ENCODE data around the gene AZIN2. TPM values are rescaled to one million over a fixed set of nuclear protein-coding genes. Genes with fewer than 3 reads are reported as not detected.

The AZIN2 gene
- total and polyA plus RNA-seq, 9 of the 15 experiments (the other 6 are each of a cell fraction or from before 2014, with no cell fraction given) = 0.06 to 0.91 (median 0.42) TPM; not detected in 2

DNA sequence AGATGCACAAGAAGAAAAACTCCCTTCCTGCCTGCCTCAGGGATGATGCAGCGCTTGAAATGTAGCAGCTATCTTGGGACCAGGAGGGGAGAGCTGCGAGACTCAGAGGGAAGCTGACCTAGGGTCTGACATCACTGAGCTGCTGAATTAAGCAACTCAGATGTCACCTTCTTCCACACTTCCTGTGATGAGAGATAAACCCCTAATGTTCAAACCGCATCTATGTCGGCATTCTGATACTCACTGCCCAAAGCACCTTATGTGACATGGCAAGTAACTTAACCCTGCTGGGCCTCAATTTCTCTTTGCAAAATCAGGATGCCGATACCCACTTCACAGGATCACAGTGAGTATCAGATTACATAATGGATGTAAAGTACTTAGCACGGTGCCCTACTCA lies 35.1 kb upstream of the AZIN2 start (continued):
- TF ChIP-seq, protein P1, sequence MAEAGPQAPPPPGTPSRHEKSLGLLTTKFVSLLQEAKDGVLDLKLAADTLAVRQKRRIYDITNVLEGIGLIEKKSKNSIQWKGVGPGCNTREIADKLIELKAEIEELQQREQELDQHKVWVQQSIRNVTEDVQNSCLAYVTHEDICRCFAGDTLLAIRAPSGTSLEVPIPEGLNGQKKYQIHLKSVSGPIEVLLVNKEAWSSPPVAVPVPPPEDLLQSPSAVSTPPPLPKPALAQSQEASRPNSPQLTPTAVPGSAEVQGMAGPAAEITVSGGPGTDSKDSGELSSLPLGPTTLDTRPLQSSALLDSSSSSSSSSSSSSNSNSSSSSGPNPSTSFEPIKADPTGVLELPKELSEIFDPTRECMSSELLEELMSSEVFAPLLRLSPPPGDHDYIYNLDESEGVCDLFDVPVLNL (CRISPR knock-in tag; IDR thresholded peaks at IDR 0.05; ENCODE audit: low read depth) = no peak
- TF ChIP-seq TAL1 (IDR thresholded peaks at IDR 0.05) (peak; percentile 24; the same call in 1 of the 2 replicates), ZKSCAN8 (CRISPR knock-in tag; IDR thresholded peaks at IDR 0.05) (peak; percentile 54; the same call in 1 of the 2 replicates), GATAD2A (IDR thresholded peaks at IDR 0.05) (no peak), TEAD4 (IDR thresholded peaks at IDR 0.05; ENCODE audit: low read length) (peak; percentile 30; the same call in 1 of the 2 replicates), TEAD4 (CRISPR knock-in tag; IDR thresholded peaks at IDR 0.05; ENCODE audit: borderline replicate concordance) (no peak), ARHGAP35 (IDR thresholded peaks at IDR 0.05; ENCODE audit: partially characterized antibody) (no peak), ZEB2 (IDR thresholded peaks at IDR 0.05) (peak; percentile 66; the same call in 1 of the 2 replicates), CBX8 (IDR thresholded peaks at IDR 0.05; ENCODE audit: borderline replicate concordance, extremely low read depth, low read depth, low read length, poor library complexity, severe bottlenecking) (no peak), EP300 (IDR thresholded peaks at IDR 0.05; ENCODE audit: low read length) (peak; percentile 43; the same call in 1 of the 2 replicates), NCOA1 (IDR thresholded peaks at IDR 0.05; ENCODE audit: low read depth) (peak; percentile 38; the same call in 1 of the 2 replicates), ZC3H11A (IDR thresholded peaks at IDR 0.05; ENCODE audit: low read depth, low read length) (no peak), JUND (IDR thresholded peaks at IDR 0.05; ENCODE audit: borderline replicate concordance, low read depth, low read length) (peak; percentile 80), JUND (tag; IDR thresholded peaks at IDR 0.05; ENCODE audit: borderline replicate concordance, low read depth, low read length) (peak; percentile 74; the same call in 1 of the 3 replicates), CTBP1 (IDR thresholded peaks at IDR 0.05; ENCODE audit: borderline replicate concordance) (peak; percentile 95), NRF1 (conservative IDR thresholded peaks at IDR 0.05 in 1 of 2, IDR thresholded peaks at IDR 0.05 in 1 of 2) (0 out of 4 replicates have a peak, but pooled peaks of 1 of the 2 experiments have one; percentile 3), CEBPB (tag; IDR thresholded peaks at IDR 0.05) (peak; percentile 93), COPS2 (conservative IDR thresholded peaks at IDR 0.05) (no peak), SMARCE1 (IDR thresholded peaks at IDR 0.05) (0 out of 2 replicates have a peak, but pooled peaks have one; percentile 25), PHF8 (IDR thresholded peaks at IDR 0.05; ENCODE audit: borderline replicate concordance, low read length) (no peak), ATF7 (IDR thresholded peaks at IDR 0.05) (peak; percentile 83), FUS (optimal IDR thresholded peaks at IDR 0.05; ENCODE audit: low read depth, low read length) (no peak), ATF1 (CRISPR knock-in tag; IDR thresholded peaks at IDR 0.05) (no peak), ATF1 (tag; IDR thresholded peaks at IDR 0.05) (peak; percentile 75), ZNF24 (IDR thresholded peaks at IDR 0.05) (no peak)
- TF ChIP-seq, protein P2, sequence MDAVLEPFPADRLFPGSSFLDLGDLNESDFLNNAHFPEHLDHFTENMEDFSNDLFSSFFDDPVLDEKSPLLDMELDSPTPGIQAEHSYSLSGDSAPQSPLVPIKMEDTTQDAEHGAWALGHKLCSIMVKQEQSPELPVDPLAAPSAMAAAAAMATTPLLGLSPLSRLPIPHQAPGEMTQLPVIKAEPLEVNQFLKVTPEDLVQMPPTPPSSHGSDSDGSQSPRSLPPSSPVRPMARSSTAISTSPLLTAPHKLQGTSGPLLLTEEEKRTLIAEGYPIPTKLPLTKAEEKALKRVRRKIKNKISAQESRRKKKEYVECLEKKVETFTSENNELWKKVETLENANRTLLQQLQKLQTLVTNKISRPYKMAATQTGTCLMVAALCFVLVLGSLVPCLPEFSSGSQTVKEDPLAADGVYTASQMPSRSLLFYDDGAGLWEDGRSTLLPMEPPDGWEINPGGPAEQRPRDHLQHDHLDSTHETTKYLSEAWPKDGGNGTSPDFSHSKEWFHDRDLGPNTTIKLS (IDR thresholded peaks at IDR 0.05; ENCODE audit: borderline replicate concordance, low read depth) = no peak
- TF ChIP-seq, protein P3, sequence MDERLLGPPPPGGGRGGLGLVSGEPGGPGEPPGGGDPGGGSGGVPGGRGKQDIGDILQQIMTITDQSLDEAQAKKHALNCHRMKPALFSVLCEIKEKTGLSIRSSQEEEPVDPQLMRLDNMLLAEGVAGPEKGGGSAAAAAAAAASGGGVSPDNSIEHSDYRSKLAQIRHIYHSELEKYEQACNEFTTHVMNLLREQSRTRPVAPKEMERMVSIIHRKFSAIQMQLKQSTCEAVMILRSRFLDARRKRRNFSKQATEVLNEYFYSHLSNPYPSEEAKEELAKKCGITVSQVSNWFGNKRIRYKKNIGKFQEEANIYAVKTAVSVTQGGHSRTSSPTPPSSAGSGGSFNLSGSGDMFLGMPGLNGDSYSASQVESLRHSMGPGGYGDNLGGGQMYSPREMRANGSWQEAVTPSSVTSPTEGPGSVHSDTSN (CRISPR knock-in tag; IDR thresholded peaks at IDR 0.05; ENCODE audit: low read depth) = no peak
- TF ChIP-seq, protein P3 (tag; conservative IDR thresholded peaks at IDR 0.05; ENCODE audit: low read depth) = no peak

All from K562 (cell line).